ENCODE measurements around the gene KIF2C. TPM values are rescaled to one million over a fixed set of nuclear protein-coding genes. Genes with fewer than 3 reads are reported as not detected.

The KIF2C gene
- total and polyA plus RNA-seq, 7 experiments from 2014 or later = 0.32 to 69.3 (median 0.82) TPM; not detected in 1

- H3K27me3 Mint-ChIP-seq = peaks cover 0 to 4% (median 0%) of the 10 kb centered on the region in 5 donors
- Histone ChIP-seq H3K4me3 (ENCODE audit: low read length) (no peak overlapping the region), H3K4me1 (ENCODE audit: control insufficient read depth in 2 of 2, insufficient read depth in 2 of 2, low read length in 2 of 2) (peaks cover 0 to 8% of the 10 kb centered on the region in 2 donors), H3K27ac (ENCODE audit: low read depth, low read length) (no peak overlapping the region), H3K36me3 (ENCODE audit: control insufficient read depth in 2 of 3, insufficient read depth in 3 of 3, low read length in 3 of 3) (no peaks in the 10 kb centered on the region), H3K9me3 (ENCODE audit: control insufficient read depth in 2 of 3, low read length in 3 of 3) (no peaks in the 10 kb centered on the region), H3K27me3 (ENCODE audit: control insufficient read depth in 2 of 2, insufficient read depth in 2 of 2, low read length in 2 of 2) (no peaks in the 10 kb centered on the region)
- no peak for DNase-seq
- no peak for ATAC-seq
- CTCF ChIA-PET = interaction anchor here (1.1 to 2.3 kb wide), 3 partner anchors 9 to 13 kb away, joined by 3 to 8 read pairs (median 3); no protein-coding TSS in a partner anchor
- H3K27ac Mint-ChIP-seq = peak overlapping the region in 1 of 9 donors; percentile 38
- H3K36me3 Mint-ChIP-seq = peaks cover 0 to 3% (median 0%) of the 10 kb centered on the region in 5 donors
- H3K4me3 Mint-ChIP-seq = no peak overlapping the region
- H3K9me3 Mint-ChIP-seq = peaks cover 0 to 1% (median 0%) of the 10 kb centered on the region in 11 donors
- POLR2A ChIA-PET = interaction anchor here (1.1 to 2.2 kb wide), 4 partner anchors 10 to 69 kb away, joined by 3 to 14 read pairs (median 4); partner anchors contain the start of genes RNU5D-1 and RPS8
- intact Hi-C loops (cut with micrococcal nuclease) = no loop called here
- peaks cover 6 to 15% (median 12%) of the 10 kb centered on the region in 7 donors for H3K4me1 Mint-ChIP-seq
Measured at GRCh38 chr1:44705938-44706337, 33.7 kb upstream of the KIF2C start.

DNA sequence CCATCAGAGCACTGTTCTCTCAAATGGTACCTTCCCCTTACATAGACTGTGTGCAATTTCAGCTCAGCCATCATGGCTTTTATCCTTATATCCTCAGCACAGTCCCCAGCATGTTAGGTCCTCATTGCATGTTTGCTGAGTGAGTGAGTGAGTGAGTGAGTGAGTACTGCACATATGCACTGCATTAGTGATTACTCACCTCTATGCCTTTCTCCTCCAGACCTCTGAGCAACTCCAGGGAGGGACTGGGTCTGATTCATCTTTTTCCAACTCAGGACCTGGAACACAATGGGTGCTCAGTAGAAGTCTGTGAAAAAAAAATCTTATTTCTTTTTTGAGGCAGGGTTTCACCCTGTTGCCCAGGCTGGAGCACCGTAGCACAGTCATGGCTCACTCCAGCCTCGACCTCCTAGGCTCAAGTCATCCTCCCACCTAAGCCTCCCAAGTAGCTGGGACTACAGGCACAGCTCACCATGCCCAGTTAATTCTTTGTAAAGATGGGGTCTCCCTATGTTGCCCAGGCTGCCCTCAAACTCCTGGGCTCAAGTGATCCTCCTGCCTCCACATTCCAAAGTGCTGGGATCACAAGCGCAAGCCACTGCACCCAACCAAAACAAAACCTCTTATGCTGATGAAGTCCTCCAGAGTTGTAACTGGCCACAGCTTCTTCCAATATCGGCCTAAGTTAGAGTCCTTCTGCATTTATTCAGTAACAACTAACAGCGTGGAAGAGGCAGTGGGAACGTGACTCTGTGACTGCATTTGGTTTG is 32.3 kb upstream of the KIF2C start:
- Histone ChIP-seq H3K4me3 (ENCODE audit: low read length) (no peak overlapping the region), H3K9me3 (ENCODE audit: control insufficient read depth in 2 of 3, low read length in 3 of 3) (no peaks in the 10 kb centered on the region), H3K36me3 (ENCODE audit: control insufficient read depth in 2 of 3, insufficient read depth in 3 of 3, low read length in 3 of 3) (no peaks in the 10 kb centered on the region), H3K27me3 (ENCODE audit: control insufficient read depth in 2 of 2, insufficient read depth in 2 of 2, low read length in 2 of 2) (no peaks in the 10 kb centered on the region), H3K4me1 (ENCODE audit: control insufficient read depth in 2 of 2, insufficient read depth in 2 of 2, low read length in 2 of 2) (peaks cover 0 to 8% of the 10 kb centered on the region in 2 donors), H3K27ac (ENCODE audit: low read depth, low read length) (no peak overlapping the region)
- DNase-seq (no peak), ATAC-seq (no peak)
- CTCF ChIA-PET = interaction anchor here (0.7 to 2.3 kb wide), 6 partner anchors 10 to 556 kb away, joined by 3 to 8 read pairs (median 4); no protein-coding TSS in a partner anchor
- Mint-ChIP-seq H3K36me3 (peaks cover 0 to 3% (median 0%) of the 10 kb centered on the region in 5 donors), H3K4me3 (peak overlapping the region in 1 of 10 donors; percentile 71), H3K4me1 (peaks cover 6 to 15% (median 12%) of the 10 kb centered on the region in 7 donors), H3K27me3 (peaks cover 0 to 9% (median 0%) of the 10 kb centered on the region in 5 donors), H3K9me3 (peaks cover 0 to 1% (median 0%) of the 10 kb centered on the region in 11 donors), H3K27ac (peak overlapping the region in 1 of 9 donors; percentile 23)
- intact Hi-C loops (cut with micrococcal nuclease) = no loop called here
- POLR2A ChIA-PET = interaction anchor here (1.2 to 2.2 kb wide), 3 partner anchors 11 to 68 kb away, joined by 3 to 14 read pairs (median 4); partner anchors contain the start of gene RPS8

DNA sequence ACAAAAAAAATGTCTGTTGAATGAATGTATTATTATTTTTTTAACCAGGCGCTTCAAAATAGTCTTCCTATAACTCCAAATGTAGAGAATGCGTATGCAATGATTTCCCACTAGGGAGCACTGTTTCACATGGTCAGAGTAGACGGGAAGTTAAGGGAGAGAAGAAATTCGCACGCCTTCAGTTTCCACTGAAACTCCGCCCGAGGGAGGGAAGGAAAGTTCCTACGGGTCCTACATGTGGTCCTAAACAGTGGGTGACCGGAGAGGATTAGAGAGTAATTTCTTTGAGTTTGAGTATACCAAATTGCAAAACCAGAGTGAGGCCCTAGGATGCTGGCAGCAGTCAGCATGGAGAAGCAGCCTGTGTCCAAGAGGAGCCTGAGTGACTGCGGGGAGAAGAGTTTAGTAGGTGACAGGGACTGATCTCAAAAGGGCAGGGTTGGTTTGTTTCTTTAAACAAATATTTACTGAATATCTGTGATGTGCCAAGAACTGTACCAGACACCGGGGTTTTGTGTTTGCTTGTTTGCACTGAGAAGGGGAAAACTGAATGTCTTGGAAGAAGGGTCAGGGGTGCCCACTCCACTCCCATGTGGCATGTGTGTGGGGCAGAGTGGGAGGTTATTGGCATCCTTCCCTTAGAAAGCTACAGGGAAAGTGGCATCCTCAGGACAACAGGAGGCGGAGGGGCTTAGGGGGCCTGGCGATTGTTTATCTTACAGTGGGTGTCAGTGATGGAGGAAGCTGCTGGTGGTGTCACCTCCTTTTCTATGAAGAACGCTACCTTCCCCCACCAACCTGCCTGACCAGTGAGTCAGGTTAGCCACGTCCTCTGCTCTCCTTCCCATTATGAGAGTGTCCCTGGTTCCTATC is 31.4 kb upstream of the KIF2C start:
- CTCF ChIA-PET = interaction anchor here (0.7 to 1.6 kb wide), 3 partner anchors 11 to 33 kb away, joined by 4 to 7 read pairs (median 4); no protein-coding TSS in a partner anchor
- POLR2A ChIA-PET = interaction anchor here (1.1 to 2.2 kb wide), 4 partner anchors 10 to 101 kb away, joined by 3 to 14 read pairs (median 9); no protein-coding TSS in a partner anchor
- H3K36me3 ChIP-seq (ENCODE audit: control insufficient read depth in 2 of 3, insufficient read depth in 3 of 3, low read length in 3 of 3) = no peaks in the 10 kb centered on the region
- Mint-ChIP-seq H3K4me1 (peaks cover 6 to 15% (median 12%) of the 10 kb centered on the region in 7 donors), H3K27me3 (peaks cover 0 to 9% (median 0%) of the 10 kb centered on the region in 5 donors), H3K36me3 (no peaks in the 10 kb centered on the region), H3K4me3 (peak overlapping the region; percentile 30 to 71 (median 64)), H3K27ac (peak overlapping the region in 7 of 9 donors; percentile 0 to 48 (median 23)), H3K9me3 (peaks cover 0 to 1% (median 0%) of the 10 kb centered on the region in 11 donors)
- no peak overlapping the region for H3K4me3 ChIP-seq (ENCODE audit: low read length)
- H3K27ac ChIP-seq (ENCODE audit: low read depth, low read length) = no peak overlapping the region
- H3K9me3 ChIP-seq (ENCODE audit: control insufficient read depth in 2 of 3, low read length in 3 of 3) = no peaks in the 10 kb centered on the region
- ATAC-seq (peak; percentile 92), DNase-seq (peak in 6 of 9 donors; percentile 35 to 59 (median 54))
- H3K4me1 ChIP-seq (ENCODE audit: control insufficient read depth in 2 of 2, insufficient read depth in 2 of 2, low read length in 2 of 2) = peaks cover 0 to 8% of the 10 kb centered on the region in 2 donors
- H3K27me3 ChIP-seq (ENCODE audit: control insufficient read depth in 2 of 2, insufficient read depth in 2 of 2, low read length in 2 of 2) = no peaks in the 10 kb centered on the region
- intact Hi-C loops (cut with micrococcal nuclease) = no loop called here

GRCh38 chr1:44713321-44713781 is 26.3 kb upstream of the KIF2C start:
- H3K9me3 ChIP-seq (ENCODE audit: control insufficient read depth in 2 of 3, low read length in 3 of 3) = no peaks in the 10 kb centered on the region
- H3K36me3 ChIP-seq (ENCODE audit: control insufficient read depth in 2 of 3, insufficient read depth in 3 of 3, low read length in 3 of 3) = no peaks in the 10 kb centered on the region
- H3K27ac Mint-ChIP-seq = no peak overlapping the region
- H3K27me3 ChIP-seq (ENCODE audit: control insufficient read depth in 2 of 2, insufficient read depth in 2 of 2, low read length in 2 of 2) = no peaks in the 10 kb centered on the region
- intact Hi-C loops (cut with micrococcal nuclease) = no loop called here
- DNase-seq (no peak), ATAC-seq (no peak)
- H3K9me3 Mint-ChIP-seq = peaks cover 0 to 1% (median 0%) of the 10 kb centered on the region in 11 donors
- no peak overlapping the region for H3K27ac ChIP-seq (ENCODE audit: low read depth, low read length)
- peaks cover 11 to 24% of the 10 kb centered on the region in 2 donors for H3K4me1 ChIP-seq (ENCODE audit: control insufficient read depth in 2 of 2, insufficient read depth in 2 of 2, low read length in 2 of 2)
- no peak overlapping the region for H3K4me3 Mint-ChIP-seq
- no peaks in the 10 kb centered on the region for H3K36me3 Mint-ChIP-seq
- CTCF ChIA-PET = interaction anchor here (0.7 to 8.9 kb wide), 3 partner anchors 17 to 942 kb away, joined by 4 to 55 read pairs (median 6); partner anchors contain the start of gene RNU5D-1
- POLR2A ChIA-PET = interaction anchor here (0.7 to 14.5 kb wide), 5 partner anchors 8 to 973 kb away, joined by 3 to 239 read pairs (median 5); partner anchors contain the start of gene RNU5D-1
- no peak overlapping the region for H3K4me3 ChIP-seq (ENCODE audit: low read length)
- H3K27me3 Mint-ChIP-seq = peaks cover 0 to 9% (median 0%) of the 10 kb centered on the region in 5 donors
- H3K4me1 Mint-ChIP-seq = peaks cover 30 to 42% (median 40%) of the 10 kb centered on the region in 7 donors

DNA sequence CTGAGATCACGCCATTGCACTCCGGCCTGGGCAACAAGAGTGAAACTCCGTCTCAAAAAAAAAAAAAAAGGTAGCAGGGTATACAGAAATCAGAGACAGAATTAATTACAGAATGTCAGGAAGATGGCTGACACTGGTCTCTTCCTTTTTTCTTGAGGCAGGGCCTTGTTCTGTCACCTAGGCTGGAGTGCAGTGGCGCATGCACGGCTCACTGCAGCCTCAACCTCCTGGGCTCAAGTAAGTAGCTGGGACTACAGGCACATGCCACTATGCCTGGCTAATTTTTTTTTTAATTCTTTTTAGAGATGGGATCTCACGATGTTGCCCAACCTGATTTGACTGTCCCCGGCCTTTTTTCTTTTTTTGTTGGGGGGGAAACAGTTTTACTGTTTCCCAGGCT is 25.1 kb upstream of the KIF2C start:
- H3K27me3 Mint-ChIP-seq = peaks cover 0 to 9% (median 0%) of the 10 kb centered on the region in 5 donors
- Histone ChIP-seq H3K4me3 (ENCODE audit: low read length) (no peak overlapping the region), H3K27me3 (ENCODE audit: control insufficient read depth in 2 of 2, insufficient read depth in 2 of 2, low read length in 2 of 2) (no peaks in the 10 kb centered on the region), H3K4me1 (ENCODE audit: control insufficient read depth in 2 of 2, insufficient read depth in 2 of 2, low read length in 2 of 2) (peaks cover 11 to 35% of the 10 kb centered on the region in 2 donors), H3K9me3 (ENCODE audit: control insufficient read depth in 2 of 3, low read length in 3 of 3) (no peaks in the 10 kb centered on the region), H3K36me3 (ENCODE audit: control insufficient read depth in 2 of 3, insufficient read depth in 3 of 3, low read length in 3 of 3) (no peaks in the 10 kb centered on the region), H3K27ac (ENCODE audit: low read depth, low read length) (no peak overlapping the region)
- ChIA-PET CTCF (interaction anchor here (0.6 to 8.9 kb wide), 5 partner anchors 16 to 787 kb away, joined by 3 to 55 read pairs (median 5); partner anchors contain the start of gene RNU5D-1), POLR2A (interaction anchor here (0.7 to 14.5 kb wide), 5 partner anchors 7 to 95 kb away, joined by 3 to 239 read pairs (median 5); partner anchors contain the start of gene RNU5D-1)
- intact Hi-C loops (cut with micrococcal nuclease) = loop anchor here (2.0 kb wide), 2 partner anchors 14 to 40 kb away; partner anchors contain the start of genes ARMH1 (in 1 of the 2) and TMEM53 (in 1 of the 2)
- peak overlapping the region in 6 of 10 donors; percentile 48 to 72 (median 69) for H3K4me3 Mint-ChIP-seq
- no peaks in the 10 kb centered on the region for H3K9me3 Mint-ChIP-seq
- no peaks in the 10 kb centered on the region for H3K36me3 Mint-ChIP-seq
- no peak for DNase-seq
- H3K4me1 Mint-ChIP-seq = peaks cover 35 to 47% (median 44%) of the 10 kb centered on the region in 7 donors
- peak overlapping the region; percentile 40 to 85 (median 68) for H3K27ac Mint-ChIP-seq
- no peak for ATAC-seq
